M059J (cell line): ENCODE results near the gene ZC3HAV1. TPM values are rescaled to one million over a fixed set of nuclear protein-coding genes. Genes with fewer than 3 reads are reported as not detected.
"Not testable (repeated sequence)": the region's sequence is repeated elsewhere in the genome, so short reads cannot be mapped to it uniquely, and the experiment has no call there.

Experiments used
- DNase-seq: peaks from one replicate; pipeline ENCODE4 v3.0.0-alpha.2; 2012; ENCODE audit warnings: low read depth
- total RNA-seq: library from RNA; depleted of rRNA; stranded (reverse); fragments of >200 nt; shearing (Covaris generic); gene quantifications from 2 replicates; pipeline ENCODE4 v1.2.3, GENCODE V29; 2014

The ZC3HAV1 gene
- total RNA-seq, 1 experiment from 2014 or later, result 73.1 TPM

DNA sequence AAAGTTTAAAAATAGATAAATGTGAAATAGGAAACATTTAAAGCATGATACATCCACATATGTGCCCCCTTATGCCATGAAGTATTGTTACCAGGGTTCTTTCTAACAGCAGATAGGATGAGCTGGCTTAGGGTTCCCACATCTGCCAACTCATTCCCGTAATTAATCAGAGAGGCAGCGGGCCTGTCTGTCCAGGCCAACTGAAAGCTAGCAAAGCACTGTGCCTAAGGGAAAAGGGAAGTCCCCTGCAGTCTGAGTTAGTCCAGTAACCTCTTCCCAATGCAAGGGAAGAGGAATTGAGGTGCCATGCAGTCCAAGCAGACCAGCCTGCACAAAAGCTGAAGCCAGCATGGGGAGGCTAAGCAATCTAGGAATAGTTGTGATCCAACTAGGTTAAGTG lies 55.4 kb downstream of the ZC3HAV1 start:
- peak; percentile 42 for DNase-seq

DNA sequence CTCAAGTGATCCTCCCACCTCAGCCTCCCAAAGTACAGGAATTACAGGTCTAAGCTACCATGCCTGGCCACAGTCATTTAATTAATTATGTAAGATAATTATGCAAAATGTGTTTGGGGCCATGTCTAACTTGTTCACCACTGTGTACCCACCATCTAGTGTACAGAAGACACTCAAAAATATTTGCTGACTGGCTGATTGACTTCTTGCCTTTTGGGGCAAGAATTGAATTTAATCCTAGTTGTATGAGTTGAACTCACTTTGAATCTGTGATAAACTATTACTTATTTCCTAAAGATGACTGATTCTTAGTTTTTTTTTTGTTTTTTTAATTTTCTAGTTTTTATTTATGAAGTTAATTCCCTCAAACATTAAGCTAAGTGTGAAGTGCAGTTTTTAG lies 57.9 kb downstream of the ZC3HAV1 start:
- no peak for DNase-seq

GRCh38 chr7:139049936-139050335 lies 59.6 kb downstream of the ZC3HAV1 start:
- DNase-seq, result no peak

GRCh38 chr7:139049111-139049510 lies 60.4 kb downstream of the ZC3HAV1 start:
- DNase-seq, result no peak

- DNase-seq, result no peak
Measured at GRCh38 chr7:139047970-139048369, 61.5 kb downstream of the ZC3HAV1 start.

DNA sequence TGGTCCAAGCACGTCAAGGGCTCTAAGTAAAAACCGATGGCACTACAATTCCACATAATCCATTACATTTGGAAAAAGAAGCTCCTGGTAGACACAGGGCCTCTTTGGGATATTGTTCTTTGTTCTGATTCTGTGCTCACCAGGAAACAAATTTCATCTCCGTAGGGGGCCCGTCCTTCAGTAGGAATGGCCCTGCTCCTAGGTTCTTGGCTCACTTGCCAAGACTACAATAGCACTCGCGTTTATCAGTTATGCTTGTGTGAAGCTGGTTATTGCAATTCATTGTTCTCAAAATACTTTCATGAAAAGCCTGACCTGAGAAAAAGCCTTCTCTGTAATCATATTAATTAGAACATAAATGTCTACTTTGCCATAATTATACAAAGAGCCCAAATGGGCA lies 63.4 kb downstream of the ZC3HAV1 start:
- DNase-seq, result no peak

- DNase-seq, result no peak
Measured at GRCh38 chr7:139044813-139045794, 64.4 kb downstream of the ZC3HAV1 start.

GRCh38 chr7:139043823-139044812 lies 65.4 kb downstream of the ZC3HAV1 start:
- DNase-seq, result no peak

- DNase-seq, result peak; percentile 33
Measured at GRCh38 chr7:139041378-139042085, 68.0 kb downstream of the ZC3HAV1 start.

DNA sequence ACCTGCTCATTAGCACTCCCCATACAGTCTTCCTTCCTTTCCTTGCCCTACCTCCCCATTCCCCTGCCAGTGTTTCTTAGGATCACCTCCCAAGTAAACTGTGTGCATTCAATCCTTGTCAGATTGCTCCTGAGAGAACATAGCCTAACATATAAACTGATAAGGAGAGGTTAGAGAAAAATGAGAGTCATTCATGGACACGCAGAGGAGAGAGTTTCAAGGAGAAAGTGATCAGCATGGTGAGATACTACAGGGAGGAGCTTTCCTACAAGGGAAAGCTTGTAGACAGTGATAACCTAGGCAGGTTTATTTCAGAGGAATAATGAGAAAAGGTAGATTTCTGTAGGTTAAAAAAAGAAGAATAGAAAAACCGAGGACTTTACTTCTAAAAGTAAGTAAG lies 70.8 kb downstream of the ZC3HAV1 start:
- DNase-seq, result no peak

GRCh38 chr7:139036901-139037300 lies 72.6 kb downstream of the ZC3HAV1 start:
- DNase-seq, result no peak

DNA sequence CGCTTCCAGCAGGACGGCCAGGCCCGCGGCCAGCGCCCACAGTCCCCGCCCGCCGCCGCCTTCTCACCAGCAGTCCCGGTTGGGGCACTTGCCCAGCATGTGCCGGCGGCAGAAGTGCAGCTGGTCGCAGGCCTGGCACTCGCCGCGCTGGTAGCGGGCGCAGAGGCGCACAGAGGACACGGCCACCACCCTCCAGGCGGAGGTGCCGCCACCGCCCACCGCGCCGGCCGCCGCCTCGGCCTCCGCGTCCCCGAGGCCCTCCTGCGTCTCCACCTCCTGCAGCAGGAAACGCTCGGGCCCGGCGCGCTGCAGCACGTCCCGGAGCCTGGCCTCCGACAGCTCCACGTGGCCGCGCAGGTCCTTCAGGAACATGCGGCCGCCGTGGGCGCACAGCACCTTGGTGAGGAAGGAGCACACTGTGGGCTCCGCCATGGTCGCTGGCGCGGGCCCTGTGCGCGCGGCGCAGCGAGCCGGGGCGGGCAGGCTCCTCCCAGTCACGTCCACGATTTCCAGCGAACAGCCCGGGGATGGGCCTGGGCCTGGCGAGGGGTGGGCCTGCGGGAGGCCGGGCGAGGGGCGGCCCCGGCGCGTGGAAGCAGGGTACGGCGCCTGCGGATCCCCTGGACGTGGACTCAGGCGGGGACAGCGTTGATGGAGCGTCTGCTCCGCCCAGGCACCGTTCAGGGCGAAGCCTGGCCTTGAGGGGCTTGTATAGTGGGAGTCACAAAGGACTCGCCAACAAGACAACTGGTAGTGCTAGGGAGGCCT lies 73.8 kb downstream of the ZC3HAV1 start, which contains the start of gene ZC3HAV1L:
Gene ZC3HAV1L (minus strand): TSS at position 457 of the 768 bp plus-strand sequence. CDS start 25 bp downstream, at position 432.
- peak; percentile 34 for DNase-seq

GRCh38 chr7:139034855-139035585 lies 74.5 kb downstream of the ZC3HAV1 start:
- DNase-seq, result no peak

GRCh38 chr7:139034336-139034735 lies 75.2 kb downstream of the ZC3HAV1 start:
- DNase-seq, result peak; percentile 51

GRCh38 chr7:139033346-139034114 lies 76.0 kb downstream of the ZC3HAV1 start:
- no peak for DNase-seq

- DNase-seq, result no peak
Measured at GRCh38 chr7:139032473-139032872, 77.0 kb downstream of the ZC3HAV1 start.

- DNase-seq, result no peak
Measured at GRCh38 chr7:139029353-139029752, 80.2 kb downstream of the ZC3HAV1 start.

DNA sequence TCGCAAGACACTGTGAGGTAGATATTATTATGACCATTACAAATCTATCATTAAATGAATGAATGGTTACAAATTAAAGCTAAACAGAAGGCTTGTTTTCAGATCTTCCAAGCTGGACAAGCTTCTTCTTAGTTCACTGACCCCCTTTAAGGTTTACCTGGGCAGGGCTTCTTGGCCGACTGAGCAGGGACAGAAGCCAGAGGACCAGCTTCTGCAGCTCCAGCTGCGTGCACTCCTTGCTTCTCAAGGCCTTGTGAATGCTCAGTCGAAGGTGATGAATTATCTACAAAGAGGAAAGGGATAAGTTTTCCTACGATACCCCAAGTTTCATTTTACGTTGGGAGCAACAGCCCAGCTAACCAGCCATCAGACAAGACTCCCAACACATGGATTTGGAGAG lies 83.0 kb downstream of the ZC3HAV1 start:
- DNase-seq, result no peak

DNA sequence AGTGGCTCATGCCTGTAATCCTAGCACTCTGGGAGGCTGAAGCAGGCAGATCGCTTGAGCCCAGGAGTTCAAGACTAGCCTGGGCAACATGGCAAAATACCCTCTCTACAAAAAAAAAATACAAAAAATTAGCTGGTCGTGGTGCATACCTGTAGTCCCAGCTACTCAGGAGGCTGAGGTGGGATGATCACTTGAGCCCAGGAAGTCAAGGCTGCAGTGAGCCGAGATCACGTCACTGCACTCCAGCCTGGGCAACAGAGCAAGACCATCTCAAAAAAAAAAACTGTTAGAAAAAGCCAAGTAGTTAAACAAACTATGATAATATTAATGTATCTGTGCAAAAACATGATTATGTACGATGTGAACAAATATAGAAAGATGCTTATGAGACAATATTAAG lies 83.7 kb downstream of the ZC3HAV1 start:
- DNase-seq, result not testable (repeated sequence)
